ENCODE measurements around the gene HOXA11.

- TF ChIP-seq CTCF (IDR thresholded peaks at IDR 0.05), result no peak
- no peak for TF ChIP-seq POLR2A (IDR thresholded peaks at IDR 0.05)
These were observed 21.0 kb downstream of the HOXA11 start for GRCh38 chr7:27164045-27164366.
